ENCODE results near the gene TOGARAM2. TPM values are rescaled to one million over a fixed set of nuclear protein-coding genes. Genes with fewer than 3 reads are reported as not detected.

Gene TOGARAM2
- total RNA-seq, result 10 to 100 TPM in 3 of 4 donors, 1 to 10 TPM in 1; 6.4 to 64.4 (median 24.3) TPM

- ATAC-seq, result no peak
- in situ Hi-C loops (cut with MboI; ENCODE audit: low sequenced_read_pairs in 4 of 4), result no loop called here
- H3K36me3 ChIP-seq, result no peaks in the 10 kb centered on the region
- H3K9me3 ChIP-seq, result no peaks in the 10 kb centered on the region
- TF ChIP-seq CTCF (IDR thresholded peaks at IDR 0.05 in 4 of 5, conservative IDR thresholded peaks at IDR 0.05 in 1 of 5), result no peak
- TF ChIP-seq POLR2A (IDR thresholded peaks at IDR 0.05), result no peak
- no peaks in the 10 kb centered on the region for H3K4me1 ChIP-seq
- intact Hi-C loops (cut with DNase I; ENCODE audit: low total_unique reads), result no loop called here
- no peak within 1 kb of the TSS for H3K4me3 ChIP-seq
- H3K27ac ChIP-seq, result peak within 1 kb of the TSS in 2 of 4 donors; percentile 15 to 59
- no peaks in the 10 kb centered on the region for H3K27me3 ChIP-seq
- no peak for DNase-seq
Observed at GRCh38 chr2:28981016-28981441, at the start of gene TOGARAM2. TOGARAM2 (plus strand) TSS chr2:28981298; CDS start chr2:28994835, 13,537 bp downstream.

- in situ Hi-C loops (cut with MboI; ENCODE audit: low sequenced_read_pairs in 4 of 4), result no loop called here
- H3K4me1 ChIP-seq, result no peaks in the 10 kb centered on the region
- H3K9me3 ChIP-seq, result no peaks in the 10 kb centered on the region
- H3K4me3 ChIP-seq, result no peak overlapping the region
- peaks cover 4 to 73% of the 10 kb centered on the region in 2 donors for H3K36me3 ChIP-seq
- TF ChIP-seq CTCF (IDR thresholded peaks at IDR 0.05 in 4 of 5, conservative IDR thresholded peaks at IDR 0.05 in 1 of 5) (no peak), POLR2A (IDR thresholded peaks at IDR 0.05) (no peak)
- H3K27me3 ChIP-seq, result no peaks in the 10 kb centered on the region
- H3K27ac ChIP-seq, result no peak overlapping the region
- no peak for ATAC-seq
- intact Hi-C loops (cut with DNase I; ENCODE audit: low total_unique reads), result loop anchor here (10.0 kb wide), 1 partner anchor 90 kb away; no protein-coding TSS in a partner anchor
- DNase-seq, result no peak
Observed at GRCh38 chr2:28934769-28935168, 46.3 kb upstream of the TOGARAM2 start.

- Histone ChIP-seq H3K27ac (no peak overlapping the region), H3K36me3 (peaks cover 0 to 77% of the 10 kb centered on the region in 2 donors), H3K4me3 (no peak overlapping the region), H3K4me1 (no peaks in the 10 kb centered on the region), H3K9me3 (no peaks in the 10 kb centered on the region), H3K27me3 (no peaks in the 10 kb centered on the region)
- in situ Hi-C loops (cut with MboI; ENCODE audit: low sequenced_read_pairs in 4 of 4), result no loop called here
- TF ChIP-seq CTCF (IDR thresholded peaks at IDR 0.05 in 4 of 5, conservative IDR thresholded peaks at IDR 0.05 in 1 of 5) (no peak), POLR2A (IDR thresholded peaks at IDR 0.05) (no peak)
- no peak for DNase-seq
- ATAC-seq, result no peak
- intact Hi-C loops (cut with DNase I; ENCODE audit: low total_unique reads), result no loop called here
Observed at GRCh38 chr2:28941008-28941407, 40.1 kb upstream of the TOGARAM2 start.

- Histone ChIP-seq H3K4me3 (no peak overlapping the region), H3K9me3 (no peaks in the 10 kb centered on the region), H3K4me1 (no peaks in the 10 kb centered on the region), H3K36me3 (peaks cover 5 to 83% of the 10 kb centered on the region in 2 donors), H3K27ac (peak overlapping the region in 2 of 4 donors; percentile 2 to 4), H3K27me3 (no peaks in the 10 kb centered on the region)
- in situ Hi-C loops (cut with MboI; ENCODE audit: low sequenced_read_pairs in 4 of 4) (no loop called here), intact Hi-C loops (cut with DNase I; ENCODE audit: low total_unique reads) (no loop called here)
- ATAC-seq, result no peak
- DNase-seq, result no peak
- TF ChIP-seq POLR2A (IDR thresholded peaks at IDR 0.05) (no peak), CTCF (IDR thresholded peaks at IDR 0.05 in 4 of 5, conservative IDR thresholded peaks at IDR 0.05 in 1 of 5) (no peak)
Observed at GRCh38 chr2:28944535-28945248, 36.4 kb upstream of the TOGARAM2 start.
